Astrocyte (in vitro differentiated cells and primary cell): Measurements from ENCODE around the gene CARD9. TPM values are rescaled to one million over a fixed set of nuclear protein-coding genes. Genes with fewer than 3 reads are reported as not detected.

Experiments used
- DNase-seq: peaks from one replicate; pipeline ENCODE4 v3.0.0-alpha.2; 2010; ENCODE audit warnings: low read depth
- FAIRE-seq: peaks from 2 replicates; lab custom pipeline; 2011; peaks lifted over from hg19 to GRCh38; lab: Jason Lieb, UNC
- H2AFZ ChIP-seq: 2 replicates; pipeline ENCODE4 v1.6.0; 2012; ENCODE audit warnings: low read depth, low read length, inconsistent platforms
- H3K27ac ChIP-seq: 2 replicates; pipeline ENCODE4 v1.5.1; 2011; ENCODE audit warnings: low read depth, low read length, inconsistent platforms
- H3K27me3 ChIP-seq: 2 replicates; pipeline ENCODE4 v1.6.0; 2011; ENCODE audit warnings: low read length, inconsistent platforms; ENCODE audit not compliant: insufficient read depth
- H3K36me3 ChIP-seq: 2 replicates; pipeline ENCODE4 v1.5.1; 2011; ENCODE audit warnings: low read length, inconsistent platforms; ENCODE audit not compliant: insufficient read depth
- H3K4me1 ChIP-seq: 2 replicates; pipeline ENCODE4 v1.5.1; 2011; ENCODE audit warnings: low read length, inconsistent platforms; ENCODE audit not compliant: insufficient read depth
- H3K4me2 ChIP-seq: 2 replicates; pipeline ENCODE4 v1.6.0; 2012; ENCODE audit warnings: low read length, inconsistent platforms
- H3K4me3 ChIP-seq: 2 replicates; pipeline ENCODE4 v1.5.1; 2011; ENCODE audit warnings: low read depth, mild to moderate bottlenecking, low read length, inconsistent platforms; ENCODE audit not compliant: insufficient read depth
- H3K79me2 ChIP-seq: 2 replicates; pipeline ENCODE4 v1.6.0; 2012; ENCODE audit warnings: mild to moderate bottlenecking, low read length, inconsistent platforms; ENCODE audit not compliant: insufficient read depth
- H3K9ac ChIP-seq: 2 replicates; pipeline ENCODE4 v1.6.0; 2012; ENCODE audit warnings: mild to moderate bottlenecking, low read length, inconsistent platforms
- H3K9me3 ChIP-seq: 2 replicates; pipeline ENCODE4 v1.5.1; 2012; ENCODE audit warnings: low read depth, mild to moderate bottlenecking, low read length, inconsistent platforms; ENCODE audit not compliant: insufficient read depth
- H4K20me1 ChIP-seq: 2 replicates; pipeline ENCODE4 v1.6.0; 2012; ENCODE audit warnings: low read length, inconsistent platforms; ENCODE audit not compliant: insufficient read depth
- H3K27ac Mint-ChIP-seq: one replicate; pipeline ENCODE4 v1.8.0; 2021; ENCODE audit warnings: mild to moderate bottlenecking, mixed read lengths; ENCODE audit not compliant: unreplicated experiment
- H3K27me3 Mint-ChIP-seq: one replicate; pipeline ENCODE4 v1.8.0; 2021; ENCODE audit warnings: low read depth, mixed read lengths; ENCODE audit not compliant: unreplicated experiment
- H3K36me3 Mint-ChIP-seq: one replicate; pipeline ENCODE4 v1.8.0; 2021; ENCODE audit warnings: low read depth, mixed read lengths; ENCODE audit not compliant: unreplicated experiment
- H3K4me1 Mint-ChIP-seq: one replicate; pipeline ENCODE4 v1.8.0; 2021; ENCODE audit warnings: low read depth, mixed read lengths; ENCODE audit not compliant: unreplicated experiment
- H3K4me3 Mint-ChIP-seq: one replicate; pipeline ENCODE4 v1.8.0; 2021; ENCODE audit warnings: mild to moderate bottlenecking, moderate library complexity, mixed read lengths; ENCODE audit not compliant: unreplicated experiment
- H3K9me3 Mint-ChIP-seq: one replicate; pipeline ENCODE4 v1.8.0; 2021; ENCODE audit warnings: mild to moderate bottlenecking, mixed read lengths; ENCODE audit not compliant: unreplicated experiment
- CTCF ChIP-seq: IDR thresholded peaks from 2 replicates; pipeline ENCODE4 v1.5.1; 2011; ENCODE audit warnings: low read depth, mild to moderate bottlenecking, inconsistent platforms, low read length, moderate library complexity; ENCODE audit not compliant: insufficient read depth
- EZH2 ChIP-seq: IDR thresholded peaks from 2 replicates; pipeline ENCODE4 v1.6.1; 2012; ENCODE audit warnings: mild to moderate bottlenecking, low read length, inconsistent platforms; ENCODE audit not compliant: insufficient read depth
- total RNA-seq: library from RNA; stranded (reverse); gene quantifications from 2 replicates; pipeline ENCODE4 v1.2.1, GENCODE V29; 2021

The CARD9 gene
- total RNA-seq, 1 donor from 2014 or later = 4.2 TPM

GRCh38 chr9:136357202-136357725 is 16.2 kb downstream of the CARD9 start:
- Histone ChIP-seq H3K4me1 (peaks cover 24% of the 10 kb centered on the region), H3K36me3 (no peaks in the 10 kb centered on the region), H2AFZ (no peak overlapping the region), H3K4me3 (no peak overlapping the region), H4K20me1 (peaks cover 29% of the 10 kb centered on the region), H3K4me2 (no peak overlapping the region), H3K27ac (no peak overlapping the region), H3K9me3 (no peaks in the 10 kb centered on the region), H3K9ac (no peak overlapping the region), H3K79me2 (peaks cover 3% of the 10 kb centered on the region), H3K27me3 (no peaks in the 10 kb centered on the region)
- FAIRE-seq (no peak), DNase-seq (no peak)
- peaks cover 7% of the 10 kb centered on the region for H3K4me1 Mint-ChIP-seq
- H3K27me3 Mint-ChIP-seq = no peaks in the 10 kb centered on the region
- no peak overlapping the region for H3K27ac Mint-ChIP-seq
- no peaks in the 10 kb centered on the region for H3K36me3 Mint-ChIP-seq
- no peak overlapping the region for H3K4me3 Mint-ChIP-seq
- no peaks in the 10 kb centered on the region for H3K9me3 Mint-ChIP-seq
- TF ChIP-seq CTCF (no peak), EZH2 (no peak)

- Histone ChIP-seq H3K4me1 (peaks cover 15% of the 10 kb centered on the region), H3K9ac (no peak overlapping the region), H3K4me2 (peak overlapping the region; percentile 15), H3K27ac (no peak overlapping the region), H4K20me1 (peaks cover 26% of the 10 kb centered on the region), H3K4me3 (no peak overlapping the region), H3K27me3 (no peaks in the 10 kb centered on the region), H3K36me3 (no peaks in the 10 kb centered on the region), H2AFZ (no peak overlapping the region), H3K9me3 (no peaks in the 10 kb centered on the region), H3K79me2 (no peaks in the 10 kb centered on the region)
- TF ChIP-seq EZH2 (no peak), CTCF (no peak)
- Mint-ChIP-seq H3K36me3 (no peaks in the 10 kb centered on the region), H3K4me3 (no peak overlapping the region), H3K9me3 (no peaks in the 10 kb centered on the region), H3K27ac (peak overlapping the region; percentile 86), H3K27me3 (no peaks in the 10 kb centered on the region), H3K4me1 (peaks cover 7% of the 10 kb centered on the region)
- no peak for DNase-seq
- no peak for FAIRE-seq
These were observed 17.6 kb downstream of the CARD9 start for GRCh38 chr9:136355616-136356557.
